ENCODE measurements around the gene ALX4.

The ALX4 gene

GRCh38 chr11:44217432-44217831 lies 92.5 kb downstream of the ALX4 start:
- H3K4me1 ChIP-seq (ENCODE audit: insufficient read depth, insufficient read length) = no peaks in the 10 kb centered on the region
- H3K9me3 ChIP-seq (ENCODE audit: insufficient read depth, low read length) = peaks cover 5% of the 10 kb centered on the region
- no peak for TF ChIP-seq SUZ12 (IDR thresholded peaks at IDR 0.05; ENCODE audit: extremely low read depth, insufficient read depth, insufficient read length)
- DNase-seq (ENCODE audit: low read depth, low spot score) = no peak
- H3K36me3 ChIP-seq (ENCODE audit: insufficient read depth, insufficient read length, low read length) = no peaks in the 10 kb centered on the region
- H3K27me3 ChIP-seq (ENCODE audit: insufficient read depth, insufficient read length) = no peaks in the 10 kb centered on the region
- H3K4me3 ChIP-seq (ENCODE audit: insufficient read length, low read depth) = no peak overlapping the region
- no peak overlapping the region for H3K9ac ChIP-seq (ENCODE audit: insufficient read length, low read depth)

DNA sequence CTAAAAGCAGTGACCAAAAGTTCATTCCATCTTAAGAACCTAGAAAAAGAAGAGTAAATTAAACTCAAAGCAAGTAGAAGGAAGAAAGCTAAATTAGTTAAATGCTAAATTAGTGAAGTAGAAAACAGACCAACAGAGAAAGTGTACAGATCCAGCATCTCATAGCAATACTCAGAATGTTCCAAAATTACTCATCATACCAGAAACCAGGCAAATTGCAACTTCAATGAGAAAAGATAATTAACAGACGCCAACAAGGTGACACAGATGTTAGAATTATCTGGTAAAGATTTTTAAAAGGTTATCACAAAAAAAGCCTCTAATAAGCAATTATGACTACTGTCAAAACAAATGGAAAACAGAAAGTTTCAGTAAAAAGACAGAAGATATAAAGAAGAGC lies 96.8 kb downstream of the ALX4 start:
- no peaks in the 10 kb centered on the region for H3K36me3 ChIP-seq (ENCODE audit: insufficient read depth, insufficient read length, low read length)
- H3K9ac ChIP-seq (ENCODE audit: insufficient read length, low read depth) = no peak overlapping the region
- H3K4me1 ChIP-seq (ENCODE audit: insufficient read depth, insufficient read length) = no peaks in the 10 kb centered on the region
- DNase-seq (ENCODE audit: low read depth, low spot score) = no peak
- no peaks in the 10 kb centered on the region for H3K27me3 ChIP-seq (ENCODE audit: insufficient read depth, insufficient read length)
- TF ChIP-seq YY1 (IDR thresholded peaks at IDR 0.05; ENCODE audit: insufficient read depth, insufficient read length) (no peak), ZNF274 (IDR thresholded peaks at IDR 0.05; ENCODE audit: low read depth, low read length) (no peak), SUZ12 (IDR thresholded peaks at IDR 0.05; ENCODE audit: extremely low read depth, insufficient read depth, insufficient read length) (no peak)
- peaks cover 18% of the 10 kb centered on the region for H3K9me3 ChIP-seq (ENCODE audit: insufficient read depth, low read length)
- no peak overlapping the region for H3K4me3 ChIP-seq (ENCODE audit: insufficient read length, low read depth)

GRCh38 chr11:44212128-44212527 lies 97.8 kb downstream of the ALX4 start:
- H3K4me3 ChIP-seq (ENCODE audit: insufficient read length, low read depth) = no peak overlapping the region
- no peaks in the 10 kb centered on the region for H3K27me3 ChIP-seq (ENCODE audit: insufficient read depth, insufficient read length)
- H3K36me3 ChIP-seq (ENCODE audit: insufficient read depth, insufficient read length, low read length) = peaks cover under 1% of the 10 kb centered on the region
- TF ChIP-seq SUZ12 (IDR thresholded peaks at IDR 0.05; ENCODE audit: extremely low read depth, insufficient read depth, insufficient read length) = no peak
- no peak for TF ChIP-seq ZNF274 (IDR thresholded peaks at IDR 0.05; ENCODE audit: low read depth, low read length)
- no peak for TF ChIP-seq YY1 (IDR thresholded peaks at IDR 0.05; ENCODE audit: insufficient read depth, insufficient read length)
- peaks cover 18% of the 10 kb centered on the region for H3K9me3 ChIP-seq (ENCODE audit: insufficient read depth, low read length)
- no peak overlapping the region for H3K9ac ChIP-seq (ENCODE audit: insufficient read length, low read depth)
- no peaks in the 10 kb centered on the region for H3K4me1 ChIP-seq (ENCODE audit: insufficient read depth, insufficient read length)
- no peak for DNase-seq (ENCODE audit: low read depth, low spot score)

All from NT2/D1 (cell line).